HepG2 (cell line): ENCODE data around the gene ZNF30. TPM values are rescaled to one million over a fixed set of nuclear protein-coding genes. Genes with fewer than 3 reads are reported as not detected.

Source experiments
- ATF7-NPFF ChIP-seq: sonication (generic); formaldehyde crosslinking; IDR thresholded peaks from 2 replicates; pipeline ENCODE4 v1.8.1; 2023; ENCODE audit warnings: mild to moderate bottlenecking, low read depth, missing genetic modification reagents, moderate library complexity
- CBX2 ChIP-seq, 2 experiments: fragments of 200-600 bp in 1 of 2; sonication (generic); formaldehyde crosslinking in 1 of 2; IDR thresholded peaks; 2 replicates each; pipeline versions ENCODE4 v1.7.0 to v1.8.1; 2018 to 2022; ENCODE audit warnings: low read depth in 2 of 2, low read length in 1 of 2, mild to moderate bottlenecking in 1 of 2, missing genetic modification reagents in 1 of 2
- NFIC ChIP-seq: IDR thresholded peaks from 2 replicates; pipeline ENCODE4 v1.6.1; 2012; ENCODE audit warnings: mild to moderate bottlenecking, low read length, inconsistent platforms
- polyA plus RNA-seq, 8 experiments: library from polyadenylated mRNA; depleted of rRNA in 3 of 8; stranded (reverse) in 7 of 8; unstranded in 1 of 8; fragments of >200 nt; fragmentation: Illumina TruSeq in 4 of 8; extraction: Trizol in 4 of 8; gene quantifications; 2 replicates each; pipeline versions ENCODE4 v1.2.1 to v1.2.3, GENCODE V29; 2011 to 2016; ENCODE audit warnings: low read depth in 4 of 8, missing spikeins in 1 of 8, mixed read lengths in 1 of 8; ENCODE audit not compliant: insufficient read depth in 1 of 8
- total RNA-seq, 5 experiments: library from RNA; depleted of rRNA; stranded (reverse); fragments of >200 nt; fragmentation: Illumina TruSeq; extraction: Trizol; gene quantifications; 2 replicates each; pipeline ENCODE4 v1.2.3, GENCODE V29; 2016; ENCODE audit warnings: low read depth in 1 of 5
- TF ChIP-seq, protein P1 (sequence below): sonication (generic); formaldehyde crosslinking; IDR thresholded peaks from 2 replicates; pipeline ENCODE4 v1.5.1; 2020; ENCODE audit warnings: mild to moderate bottlenecking, missing genetic modification reagents, borderline replicate concordance
- TF ChIP-seq, protein P2 (sequence below): sonication (generic); formaldehyde crosslinking; IDR thresholded peaks from 2 replicates; pipeline ENCODE4 v1.4.0; 2020; ENCODE audit warnings: missing genetic modification reagents
- TF ChIP-seq, protein P3 (sequence below): sonication (generic); formaldehyde crosslinking; IDR thresholded peaks from 2 replicates; pipeline ENCODE4 v1.4.0; 2020; ENCODE audit warnings: missing genetic modification reagents, borderline replicate concordance
- TF ChIP-seq, protein P4 (sequence below): IDR thresholded peaks from 2 replicates; pipeline ENCODE4 v1.6.1; 2016; ENCODE audit warnings: low read depth
- TF ChIP-seq, protein P5 (sequence below): sonication (generic); formaldehyde crosslinking; IDR thresholded peaks from 2 replicates; pipeline ENCODE4 v1.8.1; 2023; ENCODE audit warnings: missing genetic modification reagents, mild to moderate bottlenecking, borderline replicate concordance
- TF ChIP-seq, protein P6 (sequence below): sonication (generic); formaldehyde crosslinking; IDR thresholded peaks from 2 replicates; pipeline ENCODE4 v1.8.0; 2022; ENCODE audit warnings: missing genetic modification reagents, low read depth, mild to moderate bottlenecking, borderline replicate concordance

Gene ZNF30
- total and polyA plus RNA-seq, 2 of the 13 experiments (the other 11 are each of a cell fraction or from before 2014, with no cell fraction given) = 2.3 to 4.4 TPM

DNA sequence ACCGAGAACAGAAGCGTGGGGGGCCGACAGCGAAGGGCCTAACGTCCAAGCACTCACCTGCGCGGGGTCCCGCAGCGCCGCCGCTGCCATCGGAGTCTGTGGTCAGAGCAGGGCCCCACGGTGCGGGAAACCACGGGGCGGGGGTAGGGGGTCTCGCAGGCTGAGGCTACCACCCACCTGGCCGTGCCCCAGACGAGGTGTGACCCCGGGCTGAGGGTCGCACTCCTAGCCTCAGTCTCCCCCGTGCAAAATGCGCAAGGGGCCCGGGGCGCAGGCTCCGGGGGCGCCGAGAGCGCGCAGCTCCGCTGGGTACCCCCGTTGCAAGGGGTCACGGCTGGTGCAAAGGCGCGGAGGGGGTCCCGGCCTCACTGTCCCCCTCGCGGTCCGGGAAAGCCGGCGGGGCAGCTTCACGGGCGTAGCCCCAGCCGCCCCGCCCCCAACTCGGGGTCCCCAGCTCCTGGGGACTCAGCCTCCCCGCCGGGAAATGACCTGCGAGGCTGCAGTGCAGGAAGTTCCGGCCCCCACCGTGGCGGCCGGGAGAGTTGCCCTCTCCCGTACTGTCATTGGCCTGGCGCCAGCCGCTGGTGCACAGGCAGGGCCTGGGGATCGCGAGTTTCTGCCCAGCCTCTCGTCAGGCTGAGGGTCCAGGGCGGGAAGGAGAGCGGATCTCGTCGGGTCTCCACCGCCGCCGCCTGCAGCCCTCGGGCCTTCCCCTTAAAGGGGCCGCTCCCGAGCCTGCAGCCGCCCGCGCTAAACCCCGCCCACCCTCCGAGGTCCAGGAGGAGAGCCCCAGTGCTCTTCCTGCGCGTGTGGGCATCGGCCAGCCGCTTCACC is 37.1 kb downstream of the ZNF30 start, which contains the start of gene ZNF792 (continued):
- TF ChIP-seq, protein P1, sequence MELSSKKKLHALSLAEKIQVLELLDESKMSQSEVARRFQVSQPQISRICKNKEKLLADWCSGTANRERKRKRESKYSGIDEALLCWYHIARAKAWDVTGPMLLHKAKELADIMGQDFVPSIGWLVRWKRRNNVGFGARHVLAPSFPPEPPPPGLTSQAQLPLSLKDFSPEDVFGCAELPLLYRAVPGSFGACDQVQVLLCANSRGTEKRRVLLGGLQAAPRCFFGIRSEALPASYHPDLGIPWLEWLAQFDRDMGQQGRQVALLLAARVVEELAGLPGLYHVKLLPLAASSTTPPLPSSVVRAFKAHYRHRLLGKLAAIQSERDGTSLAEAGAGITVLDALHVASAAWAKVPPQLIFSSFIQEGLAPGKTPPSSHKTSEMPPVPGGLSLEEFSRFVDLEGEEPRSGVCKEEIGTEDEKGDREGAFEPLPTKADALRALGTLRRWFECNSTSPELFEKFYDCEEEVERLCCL (CRISPR knock-in tag) = no peak
- TF ChIP-seq, protein P2, sequence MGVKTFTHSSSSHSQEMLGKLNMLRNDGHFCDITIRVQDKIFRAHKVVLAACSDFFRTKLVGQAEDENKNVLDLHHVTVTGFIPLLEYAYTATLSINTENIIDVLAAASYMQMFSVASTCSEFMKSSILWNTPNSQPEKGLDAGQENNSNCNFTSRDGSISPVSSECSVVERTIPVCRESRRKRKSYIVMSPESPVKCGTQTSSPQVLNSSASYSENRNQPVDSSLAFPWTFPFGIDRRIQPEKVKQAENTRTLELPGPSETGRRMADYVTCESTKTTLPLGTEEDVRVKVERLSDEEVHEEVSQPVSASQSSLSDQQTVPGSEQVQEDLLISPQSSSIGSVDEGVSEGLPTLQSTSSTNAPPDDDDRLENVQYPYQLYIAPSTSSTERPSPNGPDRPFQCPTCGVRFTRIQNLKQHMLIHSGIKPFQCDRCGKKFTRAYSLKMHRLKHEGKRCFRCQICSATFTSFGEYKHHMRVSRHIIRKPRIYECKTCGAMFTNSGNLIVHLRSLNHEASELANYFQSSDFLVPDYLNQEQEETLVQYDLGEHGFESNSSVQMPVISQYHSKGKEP (CRISPR knock-in tag) = no peak
- TF ChIP-seq, protein P3, sequence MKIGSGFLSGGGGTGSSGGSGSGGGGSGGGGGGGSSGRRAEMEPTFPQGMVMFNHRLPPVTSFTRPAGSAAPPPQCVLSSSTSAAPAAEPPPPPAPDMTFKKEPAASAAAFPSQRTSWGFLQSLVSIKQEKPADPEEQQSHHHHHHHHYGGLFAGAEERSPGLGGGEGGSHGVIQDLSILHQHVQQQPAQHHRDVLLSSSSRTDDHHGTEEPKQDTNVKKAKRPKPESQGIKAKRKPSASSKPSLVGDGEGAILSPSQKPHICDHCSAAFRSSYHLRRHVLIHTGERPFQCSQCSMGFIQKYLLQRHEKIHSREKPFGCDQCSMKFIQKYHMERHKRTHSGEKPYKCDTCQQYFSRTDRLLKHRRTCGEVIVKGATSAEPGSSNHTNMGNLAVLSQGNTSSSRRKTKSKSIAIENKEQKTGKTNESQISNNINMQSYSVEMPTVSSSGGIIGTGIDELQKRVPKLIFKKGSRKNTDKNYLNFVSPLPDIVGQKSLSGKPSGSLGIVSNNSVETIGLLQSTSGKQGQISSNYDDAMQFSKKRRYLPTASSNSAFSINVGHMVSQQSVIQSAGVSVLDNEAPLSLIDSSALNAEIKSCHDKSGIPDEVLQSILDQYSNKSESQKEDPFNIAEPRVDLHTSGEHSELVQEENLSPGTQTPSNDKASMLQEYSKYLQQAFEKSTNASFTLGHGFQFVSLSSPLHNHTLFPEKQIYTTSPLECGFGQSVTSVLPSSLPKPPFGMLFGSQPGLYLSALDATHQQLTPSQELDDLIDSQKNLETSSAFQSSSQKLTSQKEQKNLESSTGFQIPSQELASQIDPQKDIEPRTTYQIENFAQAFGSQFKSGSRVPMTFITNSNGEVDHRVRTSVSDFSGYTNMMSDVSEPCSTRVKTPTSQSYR (CRISPR knock-in tag) = 0 out of 2 replicates have a peak, but pooled peaks have one; percentile 16
- TF ChIP-seq, protein P4, sequence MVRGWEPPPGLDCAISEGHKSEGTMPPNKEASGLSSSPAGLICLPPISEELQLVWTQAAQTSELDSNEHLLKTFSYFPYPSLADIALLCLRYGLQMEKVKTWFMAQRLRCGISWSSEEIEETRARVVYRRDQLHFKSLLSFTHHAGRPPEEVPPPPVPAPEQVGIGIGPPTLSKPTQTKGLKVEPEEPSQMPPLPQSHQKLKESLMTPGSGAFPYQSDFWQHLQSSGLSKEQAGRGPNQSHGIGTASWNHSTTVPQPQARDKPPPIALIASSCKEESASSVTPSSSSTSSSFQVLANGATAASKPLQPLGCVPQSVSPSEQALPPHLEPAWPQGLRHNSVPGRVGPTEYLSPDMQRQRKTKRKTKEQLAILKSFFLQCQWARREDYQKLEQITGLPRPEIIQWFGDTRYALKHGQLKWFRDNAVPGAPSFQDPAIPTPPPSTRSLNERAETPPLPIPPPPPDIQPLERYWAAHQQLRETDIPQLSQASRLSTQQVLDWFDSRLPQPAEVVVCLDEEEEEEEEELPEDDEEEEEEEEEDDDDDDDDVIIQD (CRISPR knock-in tag) = no peak
- no peak for TF ChIP-seq ATF7-NPFF (CRISPR knock-in tag)
- TF ChIP-seq NFIC = no peak
- TF ChIP-seq, protein P5, sequence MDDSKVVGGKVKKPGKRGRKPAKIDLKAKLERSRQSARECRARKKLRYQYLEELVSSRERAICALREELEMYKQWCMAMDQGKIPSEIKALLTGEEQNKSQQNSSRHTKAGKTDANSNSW (CRISPR knock-in tag) = no peak
- no peak for TF ChIP-seq CBX2 (IDR thresholded peaks at IDR 0.05; ENCODE audit: low read depth, low read length)
- no peak for TF ChIP-seq CBX2 (CRISPR knock-in tag; IDR thresholded peaks at IDR 0.05; ENCODE audit: low read depth)
- TF ChIP-seq, protein P6, sequence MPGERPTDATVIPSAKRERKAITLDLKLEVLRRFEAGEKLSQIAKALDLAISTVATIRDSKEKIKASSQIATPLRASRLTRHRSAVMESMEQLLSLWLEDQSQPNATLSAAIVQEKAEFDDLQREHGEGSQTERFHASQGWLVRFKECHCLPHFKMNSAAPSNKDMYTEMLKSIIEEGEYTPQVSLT (CRISPR knock-in tag) = no peak; the same call in 1 of the 2 replicates
- TF ChIP-seq, all 625 proteins: peak for 168
